GM19463 (cell line): ENCODE measurements around the gene TUBGCP2.
A peak's percentile ranks its signal among the peaks of the same experiment; 100 is the strongest.
"Not testable (repeated sequence)": the region's sequence is repeated elsewhere in the genome, so short reads cannot be mapped to it uniquely, and the experiment has no call there.

Source experiments
- ATAC-seq: cut with Tn5 transposase; IDR thresholded peaks from one replicate; pipeline ENCODE4 v1.9.1; 2021; ENCODE audit warnings: mild to moderate bottlenecking, moderate library complexity; ENCODE audit not compliant: unreplicated experiment

TUBGCP2 gene

GRCh38 chr10:133249975-133250754, 58.5 kb downstream of the TUBGCP2 start:
- ATAC-seq: no peak

GRCh38 chr10:133249094-133249780, 59.4 kb downstream of the TUBGCP2 start:
- no peak for ATAC-seq

- no peak for ATAC-seq
These were observed 60.3 kb downstream of the TUBGCP2 start for GRCh38 chr10:133248334-133248715.

GRCh38 chr10:133247681-133248333, 60.9 kb downstream of the TUBGCP2 start:
- no peak for ATAC-seq

- no peak for ATAC-seq
These were observed 62.4 kb downstream of the TUBGCP2 start for GRCh38 chr10:133246236-133246626.

GRCh38 chr10:133245439-133246235, 63.0 kb downstream of the TUBGCP2 start:
- ATAC-seq: no peak

GRCh38 chr10:133243593-133243992, 65.1 kb downstream of the TUBGCP2 start:
- ATAC-seq: no peak

- no peak for ATAC-seq
These were observed 65.9 kb downstream of the TUBGCP2 start for GRCh38 chr10:133242611-133243356.

- ATAC-seq: peak; percentile 58
These were observed 67.0 kb downstream of the TUBGCP2 start for GRCh38 chr10:133241501-133242205.

- ATAC-seq: no peak
These were observed 68.7 kb downstream of the TUBGCP2 start for GRCh38 chr10:133239990-133240389.

GRCh38 chr10:133238466-133238804, 70.2 kb downstream of the TUBGCP2 start:
- no peak for ATAC-seq

GRCh38 chr10:133237588-133238465, 70.8 kb downstream of the TUBGCP2 start, which contains the start of gene VENTX:
TSS of gene VENTX (plus strand) at chr10:133237855. CDS start at chr10:133237915, 60 bp downstream.
- ATAC-seq: no peak

GRCh38 chr10:133237241-133237587, 71.5 kb downstream of the TUBGCP2 start:
- no peak for ATAC-seq

GRCh38 chr10:133236401-133237240, 72.1 kb downstream of the TUBGCP2 start:
- ATAC-seq: no peak

GRCh38 chr10:133235932-133236331, 72.7 kb downstream of the TUBGCP2 start:
- ATAC-seq: no peak

- no peak for ATAC-seq
These were observed 73.3 kb downstream of the TUBGCP2 start for GRCh38 chr10:133235265-133235855.

- ATAC-seq: not testable (repeated sequence)
These were observed 73.9 kb downstream of the TUBGCP2 start for GRCh38 chr10:133234796-133235195.
